HUDEP-2 (cell line): ENCODE measurements around the gene SLC11A2.
"Not testable (repeated sequence)": the region's sequence is repeated elsewhere in the genome, so short reads cannot be mapped to it uniquely, and the experiment has no call there.

Experiments used
- DNase-seq, 76 experiments: peaks; one replicate each; lab custom pipeline; 2025; ENCODE audit not compliant: unreplicated experiment in 76 of 76; lab: John Stamatoyannopoulos, UW

Gene SLC11A2

GRCh38 chr12:50999093-50999492 lies 27.1 kb downstream of the SLC11A2 start:
- no peak for DNase-seq

- no peak for DNase-seq
Measured at GRCh38 chr12:50992819-50993218, 33.4 kb downstream of the SLC11A2 start.

DNA sequence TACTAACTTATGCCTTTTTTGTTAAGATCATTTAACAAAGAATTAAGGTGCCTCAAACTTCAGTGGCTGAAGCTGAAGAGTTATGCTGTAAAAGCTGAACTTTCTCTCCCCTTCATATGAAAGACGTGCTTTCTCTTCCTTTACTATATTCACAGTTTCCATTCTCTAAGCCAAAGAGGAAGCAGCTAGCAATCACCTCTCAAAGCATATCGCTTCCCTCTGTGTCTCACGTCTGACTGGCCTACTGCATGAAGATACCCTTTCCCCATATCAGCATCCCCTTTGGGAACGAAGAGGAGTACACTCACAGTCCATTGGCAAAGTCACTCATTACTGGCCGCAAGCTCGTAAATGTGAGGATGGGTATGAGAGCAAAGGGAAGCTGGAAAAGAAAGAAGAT lies 34.9 kb downstream of the SLC11A2 start:
- DNase-seq: no peak

GRCh38 chr12:50990791-50991190 lies 35.4 kb downstream of the SLC11A2 start:
- DNase-seq: no peak

GRCh38 chr12:50990147-50990727 lies 35.9 kb downstream of the SLC11A2 start:
- DNase-seq: no peak

- no peak for DNase-seq
Measured at GRCh38 chr12:50988871-50989270, 37.3 kb downstream of the SLC11A2 start.

DNA sequence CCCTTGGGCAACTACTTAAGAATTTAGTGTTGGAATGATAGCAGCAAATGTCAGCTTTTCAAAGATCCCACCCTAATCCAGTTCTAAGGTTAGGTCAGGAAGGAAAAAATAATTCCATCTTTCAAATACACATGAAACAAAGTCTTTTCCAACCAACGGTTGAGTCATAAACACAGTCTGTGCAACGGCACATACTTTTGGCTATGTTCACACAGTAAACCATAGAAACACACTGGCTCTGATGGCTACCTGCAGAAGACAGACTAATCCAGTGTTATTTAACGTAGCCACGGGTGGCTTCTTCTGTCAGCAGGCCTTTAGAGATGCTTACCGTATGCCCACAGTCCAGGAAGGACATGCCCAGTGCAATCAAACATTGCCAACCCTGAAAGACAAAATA lies 38.1 kb downstream of the SLC11A2 start:
- DNase-seq: no peak

GRCh38 chr12:50986966-50987737 lies 39.0 kb downstream of the SLC11A2 start:
- peak in 34 of 76 experiments; percentile 1 to 58 (median 34) for DNase-seq

- peak in 3 of 76 experiments; percentile 12 to 20 (median 20) for DNase-seq
Measured at GRCh38 chr12:50985322-50985721, 40.9 kb downstream of the SLC11A2 start.

DNA sequence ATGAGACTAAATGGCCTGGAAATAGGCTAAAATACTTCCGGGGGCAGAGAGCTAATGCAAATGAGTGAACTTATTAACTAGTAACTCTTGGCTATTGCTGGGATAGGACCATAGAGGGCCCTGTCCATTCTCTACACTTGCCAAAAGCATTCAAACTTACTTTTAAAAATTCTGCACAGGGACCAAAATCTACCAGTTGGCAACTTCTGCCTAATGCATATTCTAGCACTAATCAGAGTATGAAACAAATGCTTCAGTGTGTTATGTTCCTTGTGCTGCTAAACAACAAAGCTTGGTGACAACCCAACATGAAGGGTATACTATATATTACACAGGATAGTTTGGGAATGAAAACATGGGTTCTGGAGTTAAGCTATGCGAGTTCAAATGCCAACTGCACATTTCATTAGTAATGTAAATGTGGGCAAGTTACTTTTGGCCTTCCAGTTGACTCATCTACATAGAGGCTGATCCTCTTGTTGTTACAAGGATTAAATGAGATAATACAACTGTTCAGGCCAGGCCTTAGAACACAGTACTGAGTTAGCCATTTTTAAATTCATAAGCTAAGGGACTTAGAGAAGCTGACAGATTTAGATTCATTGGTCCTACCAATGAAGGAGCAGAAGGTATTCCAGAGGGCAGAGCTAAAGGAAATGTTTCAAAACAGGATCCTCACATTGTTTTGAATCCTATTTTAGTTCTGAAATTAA lies 41.4 kb downstream of the SLC11A2 start:
- no peak for DNase-seq

DNA sequence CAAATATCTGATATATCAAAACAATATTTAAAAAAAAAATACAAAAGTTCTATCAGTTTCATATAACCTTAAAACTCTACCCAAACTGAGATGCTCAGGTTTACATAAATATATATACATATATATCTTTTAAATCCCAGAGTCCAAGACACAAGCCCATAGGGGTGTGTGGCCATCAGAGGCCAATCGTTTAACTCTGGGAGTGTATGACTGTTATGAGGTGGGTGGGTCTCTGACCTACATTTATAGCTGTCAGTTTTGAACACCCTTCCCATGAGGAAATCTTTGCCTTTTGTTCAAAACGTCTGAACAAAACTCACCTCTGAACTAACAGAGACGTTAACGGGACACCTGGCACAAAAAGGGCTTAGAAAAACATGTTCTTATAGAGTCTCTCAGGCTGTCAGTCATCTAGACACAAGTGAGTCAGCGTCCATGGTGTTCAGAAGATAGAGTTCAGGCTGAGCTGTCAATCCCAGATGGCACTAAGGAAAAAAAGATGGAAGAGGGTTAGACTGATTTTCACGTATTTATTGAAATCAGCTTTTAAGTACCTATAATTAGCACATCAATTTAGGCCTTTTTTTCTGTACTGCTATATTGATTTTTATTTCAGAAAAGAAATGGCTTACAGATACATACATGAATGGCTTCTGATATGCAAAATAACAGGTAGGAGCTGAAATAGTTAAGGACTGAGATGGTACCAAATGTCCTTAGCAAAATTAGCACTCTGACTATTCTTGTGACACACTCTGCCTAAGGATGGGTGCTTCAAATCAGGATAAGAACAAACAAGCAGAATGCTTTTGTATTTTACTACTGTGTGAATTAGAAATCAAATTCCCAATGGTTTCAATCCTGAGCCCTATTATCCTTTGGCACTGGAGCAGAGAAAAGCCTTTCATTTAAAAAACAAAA lies 44.6 kb downstream of the SLC11A2 start:
- DNase-seq: no peak

DNA sequence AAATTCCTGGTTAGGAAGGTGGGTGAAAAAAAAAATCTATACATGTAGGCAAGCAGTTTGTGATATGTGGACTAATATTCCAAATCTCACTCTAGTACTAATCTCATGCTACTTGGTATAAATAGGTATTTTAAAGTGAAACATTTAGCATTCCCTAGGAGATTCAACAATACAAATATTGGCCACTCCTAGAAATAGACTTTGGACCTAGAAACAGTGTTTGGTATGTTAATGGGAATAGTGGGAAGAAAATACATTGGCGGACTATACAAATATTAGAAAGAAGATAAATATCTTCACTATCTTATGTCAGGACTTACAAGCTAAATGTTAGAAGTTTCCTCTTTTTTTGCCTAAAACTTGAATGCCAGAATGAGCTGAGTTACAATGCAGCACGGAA lies 45.6 kb downstream of the SLC11A2 start:
- no peak for DNase-seq

DNA sequence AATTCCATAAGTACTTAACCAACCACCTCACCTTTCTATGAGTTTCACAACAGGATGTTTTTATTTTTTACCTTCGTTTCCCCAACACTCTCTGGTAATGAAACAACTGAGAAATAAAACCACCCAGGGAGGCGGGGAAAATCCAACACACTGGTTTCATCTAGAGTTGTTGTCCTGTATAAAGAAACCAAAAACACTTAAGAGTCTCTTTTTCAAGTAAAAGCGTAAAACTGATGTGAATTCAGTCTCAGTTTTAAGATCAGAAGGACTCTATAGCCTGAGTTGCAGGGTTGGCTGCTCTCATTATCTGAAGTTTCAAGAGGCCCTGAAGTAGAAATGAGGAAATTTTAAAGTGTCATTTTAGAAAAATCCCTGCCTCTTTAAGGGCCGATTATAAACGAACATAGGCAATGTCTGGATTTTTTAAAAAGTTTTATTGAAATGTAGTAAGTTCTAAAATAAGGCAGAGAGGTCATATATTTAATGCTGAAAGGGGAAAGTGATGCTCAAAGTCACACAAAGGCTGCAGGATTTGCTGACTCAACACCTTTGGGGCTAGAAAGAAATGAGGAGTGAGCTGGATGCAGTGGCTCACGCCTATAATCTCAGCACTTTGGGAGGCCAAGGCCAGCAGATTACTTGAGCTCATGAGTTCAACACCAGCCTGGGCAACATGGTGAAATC lies 46.7 kb downstream of the SLC11A2 start:
- DNase-seq: no peak

DNA sequence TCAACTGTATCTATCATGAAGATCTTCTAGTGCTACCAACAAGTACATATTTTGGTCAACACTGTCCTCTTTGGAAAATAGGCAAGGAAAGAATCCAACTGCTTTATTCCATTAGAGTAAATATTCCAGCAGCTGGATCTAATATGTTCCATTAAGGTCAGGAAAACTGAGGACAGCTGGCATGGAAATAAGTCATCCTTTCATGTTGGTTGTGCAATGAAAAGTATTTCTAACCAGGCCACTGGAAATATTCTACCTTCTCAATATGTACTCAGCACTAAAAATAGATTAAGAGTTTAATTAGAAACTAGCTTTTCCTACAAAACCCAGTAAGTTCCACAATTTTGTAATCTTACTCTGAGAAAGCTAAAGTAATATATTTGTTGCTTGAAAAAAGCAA lies 54.2 kb downstream of the SLC11A2 start:
- DNase-seq: no peak

GRCh38 chr12:50964432-50964831 lies 61.8 kb downstream of the SLC11A2 start:
- DNase-seq: no peak

DNA sequence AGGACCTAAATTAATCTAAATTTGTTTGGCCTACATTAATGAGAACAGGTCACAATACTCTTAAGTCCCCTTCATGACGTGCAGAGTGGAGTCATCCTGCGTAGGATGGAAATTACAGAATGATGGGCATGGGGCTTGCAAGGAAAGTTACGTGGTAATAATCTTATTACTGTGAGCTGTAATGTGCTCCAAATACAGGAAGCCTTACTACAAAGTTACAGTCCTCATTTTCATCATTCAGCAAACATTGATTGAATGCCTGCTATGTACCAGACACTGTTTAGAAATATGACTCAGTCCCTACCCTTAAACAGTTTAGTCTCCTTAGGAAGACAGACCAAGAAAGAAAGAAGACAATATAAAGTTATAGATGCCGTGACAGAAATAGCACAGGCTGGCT lies 64.5 kb downstream of the SLC11A2 start:
- no peak for DNase-seq

DNA sequence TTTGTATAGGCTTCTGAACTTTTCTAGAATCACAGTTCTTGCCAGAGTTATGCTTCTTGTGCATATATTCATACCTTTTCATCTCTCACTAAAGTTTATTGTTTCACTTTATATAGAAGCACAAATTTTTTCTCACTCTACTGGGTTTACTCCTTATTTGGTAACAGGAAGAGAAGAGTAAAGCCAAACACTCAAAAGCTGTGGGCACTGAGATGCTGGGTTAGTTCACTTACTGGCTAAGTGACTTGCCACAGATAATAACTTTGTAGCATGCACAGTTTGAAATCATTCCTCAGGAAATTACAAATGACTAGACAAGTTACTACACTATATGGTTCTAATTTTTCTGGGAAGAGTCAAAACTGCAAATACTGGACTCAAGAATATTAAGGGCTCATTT lies 66.1 kb downstream of the SLC11A2 start:
- DNase-seq: no peak

- no peak for DNase-seq
Measured at GRCh38 chr12:50955697-50956096, 70.5 kb downstream of the SLC11A2 start.

- no peak for DNase-seq
Measured at GRCh38 chr12:50955288-50955687, 70.9 kb downstream of the SLC11A2 start.

DNA sequence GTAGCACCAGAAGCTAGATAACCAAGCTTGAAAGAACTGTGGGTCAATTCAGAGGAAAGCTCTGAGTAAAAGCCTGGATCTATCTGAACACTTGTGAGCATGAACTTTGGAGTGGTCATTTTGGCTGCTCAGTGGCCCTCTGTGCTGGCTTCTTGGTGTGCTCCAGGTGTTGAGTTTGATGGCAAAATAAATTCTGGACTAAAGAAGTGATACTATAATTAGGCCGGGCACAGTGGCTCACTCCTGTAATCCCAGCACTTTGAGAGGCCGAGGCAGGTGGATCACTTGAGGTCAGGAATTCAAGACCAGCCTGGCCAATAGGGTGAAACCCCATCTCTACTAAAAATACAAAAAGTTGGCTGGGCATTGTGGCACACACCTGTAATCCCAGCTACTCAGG lies 71.4 kb downstream of the SLC11A2 start:
- not testable (repeated sequence) for DNase-seq
